ENCODE results near the gene RAB31.

- TF ChIP-seq MXI1 (IDR thresholded peaks at IDR 0.05; ENCODE audit: low read depth, low read length) (no peak), NFIC (IDR thresholded peaks at IDR 0.05; ENCODE audit: borderline replicate concordance) (no peak), CTCF (IDR thresholded peaks at IDR 0.05) (no peak), FOXM1 (IDR thresholded peaks at IDR 0.05; ENCODE audit: low read depth) (no peak), REST (IDR thresholded peaks at IDR 0.05; ENCODE audit: low read depth, low read length) (no peak), MAX (IDR thresholded peaks at IDR 0.05; ENCODE audit: low read depth) (no peak), MEF2A (IDR thresholded peaks at IDR 0.05; ENCODE audit: borderline replicate concordance, low read depth) (no peak), RXRA (IDR thresholded peaks at IDR 0.05; ENCODE audit: borderline replicate concordance, low read depth) (no peak), TAF1 (IDR thresholded peaks at IDR 0.05; ENCODE audit: borderline replicate concordance, low read depth, low read length) (no peak), EZH2phosphoT487 (IDR thresholded peaks at IDR 0.05; ENCODE audit: borderline replicate concordance, low read depth) (no peak), RAD21 (IDR thresholded peaks at IDR 0.05; ENCODE audit: low read length) (no peak), ZBTB33 (IDR thresholded peaks at IDR 0.05; ENCODE audit: borderline replicate concordance, low read depth) (no peak)
Observed at GRCh38 chr18:9877655-9878014, 169.5 kb downstream of the RAB31 start.

All from SK-N-SH (cell line).